Measurements from ENCODE around the gene CR1L.

DNA sequence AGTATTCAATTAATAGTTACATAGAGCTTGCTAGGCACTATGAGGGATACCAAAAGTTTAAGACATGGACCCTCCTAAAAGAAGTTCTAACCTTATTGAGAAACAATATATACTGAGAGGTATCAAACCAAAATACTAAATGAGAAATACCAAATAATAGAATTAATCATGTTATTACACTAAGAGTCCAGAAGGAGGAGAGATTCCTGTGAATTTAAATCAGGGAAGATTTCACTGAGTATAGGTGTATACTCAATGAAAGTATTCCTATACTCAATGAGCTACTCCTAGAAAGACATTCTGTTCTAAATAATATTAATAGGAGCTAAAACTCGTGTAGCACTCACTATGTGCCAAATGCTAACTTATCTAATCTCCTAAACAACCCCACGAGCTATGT lies 9.4 kb downstream of the CR1L start:
- TF ChIP-seq EP300 (IDR thresholded peaks at IDR 0.05; ENCODE audit: borderline replicate concordance), result no peak
- no peak for TF ChIP-seq FOXM1 (IDR thresholded peaks at IDR 0.05; ENCODE audit: borderline replicate concordance, low read depth)
- no peak for TF ChIP-seq REST (IDR thresholded peaks at IDR 0.05; ENCODE audit: low read depth)
